K562 treated with DMSO at 1 percent for 24 hours (cell line): ENCODE measurements around the gene CTSV. TPM values are rescaled to one million over a fixed set of nuclear protein-coding genes. Genes with fewer than 3 reads are reported as not detected.

Experiments used
- total RNA-seq: library from RNA; unstranded; fragments of 300-600 nt; gene quantifications from 2 replicates; pipeline ENCODE4 v1.2.3, GENCODE V29; 2022; ENCODE audit warnings: low read depth; ENCODE audit not compliant: insufficient read depth

CTSV gene
- 1.8 and 2.4 TPM in 2 replicates for total RNA-seq

DNA sequence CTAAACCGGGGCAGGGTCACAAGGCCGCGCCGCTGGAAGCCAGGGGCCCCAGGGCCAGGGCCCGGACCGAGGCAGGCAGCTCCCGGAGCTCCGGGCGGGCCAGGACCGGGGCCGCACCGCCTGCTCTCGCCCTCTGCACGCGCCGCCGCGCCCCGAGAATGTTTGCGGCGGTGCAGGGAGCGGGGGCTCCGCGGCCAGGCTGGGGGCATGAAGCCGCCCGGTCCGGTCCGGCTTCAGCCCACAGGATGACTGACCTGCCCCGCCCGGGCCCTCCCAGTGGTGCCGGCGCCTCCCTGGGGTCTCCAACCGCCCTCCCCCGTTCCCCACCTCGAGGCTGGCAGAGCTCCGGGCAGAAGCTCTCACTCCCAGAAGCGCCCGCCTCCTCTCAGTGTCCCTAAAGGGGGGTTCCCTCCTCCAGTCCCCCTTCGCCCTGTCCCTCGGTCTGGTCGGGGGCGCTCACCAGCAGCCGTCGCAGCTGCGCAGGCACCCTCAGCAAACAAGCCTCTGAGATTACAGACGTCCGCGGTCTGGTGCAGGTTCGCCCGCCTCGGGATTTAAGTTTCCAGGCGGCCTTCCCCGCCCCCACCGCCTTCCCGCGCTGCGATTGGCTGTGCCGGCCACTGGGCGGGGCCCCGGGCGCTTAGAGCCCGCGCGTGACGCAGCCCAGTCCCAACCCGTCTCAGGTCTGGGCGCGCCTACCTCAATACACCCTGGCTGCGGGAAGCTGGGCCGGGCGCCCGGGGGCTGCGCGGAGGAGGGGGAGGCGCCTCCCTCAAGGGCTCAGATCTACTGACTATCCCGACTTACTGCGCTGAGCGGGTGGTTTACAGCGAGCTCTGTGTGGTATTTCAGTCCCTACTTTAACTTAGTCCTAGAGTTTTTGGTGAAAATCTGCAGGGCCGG lies at the start of gene CTSV:
CTSV (minus strand) TSS at position 532 of the 903 bp plus-strand sequence. CDS start 1,099 bp downstream, outside the sequence.

Other genes starting within 250 kb of the CTSV start
- 1.00 and 3.5 TPM in 2 replicates for gene ZNF782, start 184.6 kb downstream of the CTSV start, total RNA-seq
- gene NUTM2G, start 110.3 kb downstream of the CTSV start, total RNA-seq: 0.32 and 0.39 TPM in 2 replicates